Measurements from ENCODE around the gene C2CD2. TPM values are rescaled to one million over a fixed set of nuclear protein-coding genes. Genes with fewer than 3 reads are reported as not detected.
A peak's percentile ranks its signal among the peaks of the same experiment; 100 is the strongest.

The C2CD2 gene
- total and polyA plus RNA-seq, 2 of the 4 experiments (the other 2 are of a cell fraction) = 15.6 to 25.3 TPM

- dilution Hi-C loops (cut with HindIII; ENCODE audit: low sequenced_read_pairs, unreplicated experiment) (no loop called here), in situ Hi-C loops (cut with MboI; ENCODE audit: low sequenced_read_pairs) (no loop called here), intact Hi-C loops (cut with micrococcal nuclease) (loop anchor here (5.0 kb wide), 1 partner anchor 279 kb away; no protein-coding TSS in a partner anchor)
- Histone ChIP-seq H4K5ac (ENCODE audit: low read depth, low read length) (no peak overlapping the region), H2AFZ (replicated peaks; ENCODE audit: low read length, poor library complexity) (no peak overlapping the region), H2AK5ac (ENCODE audit: low read depth, low read length) (no peak overlapping the region), H3K9ac (ENCODE audit: low read depth, low read length) (no peak overlapping the region), H3K9me1 (ENCODE audit: insufficient read depth, low read length) (no peaks in the 10 kb centered on the region), H2BK120ac (ENCODE audit: low read depth, low read length) (no peak overlapping the region), H3K14ac (replicated peaks; ENCODE audit: low read depth, low read length) (no peak overlapping the region), H3K56ac (ENCODE audit: extremely low read depth, insufficient read depth, low read length) (no peak overlapping the region), H2AK9ac (replicated peaks; ENCODE audit: low read depth, low read length, poor library complexity) (peak overlapping the region; percentile 4), H2BK5ac (ENCODE audit: low read depth, low read length, poor library complexity, severe bottlenecking) (no peak overlapping the region), H4K91ac (ENCODE audit: insufficient read depth, low read depth, low read length) (no peak overlapping the region), H4K20me1 (ENCODE audit: insufficient read depth, low read length) (no peaks in the 10 kb centered on the region), H3K27me3 (ENCODE audit: control insufficient read depth, insufficient read depth, low read length) (no peaks in the 10 kb centered on the region), H3K18ac (ENCODE audit: low read depth, low read length) (no peak overlapping the region), H3K79me1 (ENCODE audit: low read depth in 1 of 2, low read length in 2 of 2) (no peaks in the 10 kb centered on the region), H3K23ac (ENCODE audit: low read depth, low read length) (no peak overlapping the region), H3K4me3 (ENCODE audit: insufficient read depth, low read depth, low read length) (no peak overlapping the region), H3K9me3 (ENCODE audit: control insufficient read depth, insufficient read depth, low read length) (no peaks in the 10 kb centered on the region; the same call in 1 of the 2 replicates), H3K27ac (ENCODE audit: insufficient read depth, low read length) (no peak overlapping the region), H3K4me1 (ENCODE audit: control insufficient read depth, insufficient read depth, low read length) (no peaks in the 10 kb centered on the region), H2BK15ac (ENCODE audit: low read depth, low read length) (no peak overlapping the region), H3K4me2 (ENCODE audit: low read depth, low read length) (no peak overlapping the region), H3K36me3 (ENCODE audit: control insufficient read depth, insufficient read depth, low read length) (peaks cover 22% of the 10 kb centered on the region), H2BK20ac (ENCODE audit: low read depth, low read length) (no peak overlapping the region), H3K4ac (ENCODE audit: low read depth, low read length) (no peak overlapping the region), H4K8ac (ENCODE audit: low read depth in 2 of 2, low read length in 2 of 2) (no peak overlapping the region)
- no peak for ATAC-seq (ENCODE audit: low read depth)
- POLR2A ChIA-PET (ENCODE audit: unreplicated experiment) = no interaction called here
- WGBS, 2 experiments (ENCODE audit: extremely low coverage in 2 of 2, insufficient read length in 1 of 2) = 100% methylated on average over 5 of the region's 7 CpGs; no CpG with 5 or more reads in 1 of the 2 experiments
- CTCF ChIA-PET = no interaction called here
- TF ChIP-seq BHLHE40 (IDR thresholded peaks at IDR 0.05; ENCODE audit: low read depth, low read length) = no peak
- no peak for TF ChIP-seq MAFK (IDR thresholded peaks at IDR 0.05; ENCODE audit: low read depth, low read length)
- TF ChIP-seq USF2 (IDR thresholded peaks at IDR 0.05; ENCODE audit: low read depth, low read length) = no peak
- TF ChIP-seq SMC3 (IDR thresholded peaks at IDR 0.05; ENCODE audit: low read depth, low read length) = no peak
- TF ChIP-seq CTCF (conservative IDR thresholded peaks at IDR 0.05; ENCODE audit: low read depth, low read length) = no peak
- no peak for TF ChIP-seq MAZ (IDR thresholded peaks at IDR 0.05; ENCODE audit: borderline replicate concordance, low read depth, low read length)
- no peak for TF ChIP-seq FOS (IDR thresholded peaks at IDR 0.05; ENCODE audit: low read depth, low read length)
- TF ChIP-seq RCOR1 (IDR thresholded peaks at IDR 0.05; ENCODE audit: insufficient replicate concordance, low read length) = no peak
- TF ChIP-seq MXI1 (IDR thresholded peaks at IDR 0.05; ENCODE audit: borderline replicate concordance, low read depth, low read length) = no peak
- TF ChIP-seq NFE2L2 (IDR thresholded peaks at IDR 0.05; ENCODE audit: low read depth, low read length) = no peak
- TF ChIP-seq ELK1 (IDR thresholded peaks at IDR 0.05; ENCODE audit: borderline replicate concordance, low read depth, low read length) = no peak
- no peak for TF ChIP-seq RFX5 (IDR thresholded peaks at IDR 0.05; ENCODE audit: low read depth, low read length)
- no peak for TF ChIP-seq CHD1 (IDR thresholded peaks at IDR 0.05; ENCODE audit: low read depth, low read length)
- TF ChIP-seq CEBPB (IDR thresholded peaks at IDR 0.05; ENCODE audit: low read depth, low read length) = no peak
- no peak for TF ChIP-seq POLR2A (IDR thresholded peaks at IDR 0.05; ENCODE audit: low read depth, low read length)
- no TSS peak for BruUV-seq (replicated peaks)
- DNase-seq = no peak
Measured at GRCh38 chr21:41837756-41838297, 116.0 kb downstream of the C2CD2 start.
